CD8-positive, alpha-beta memory T cell (primary cell): ENCODE data around the gene GDF10. TPM values are rescaled to one million over a fixed set of nuclear protein-coding genes. Genes with fewer than 3 reads are reported as not detected.

ENCODE experiments used
- CTCF ChIA-PET: fragments of 350-600 bp; sonication (Branson Sonifier 250); formaldehyde crosslinking; loops from one replicate; lab custom pipeline; 2021; ENCODE audit warnings: antibody characterized with exemption; lab: Charles Lee
- POLR2A ChIA-PET: fragments of 350-600 bp; sonication (Branson Sonifier 250); formaldehyde crosslinking; loops from one replicate; lab custom pipeline; 2021; ENCODE audit warnings: antibody characterized with exemption; lab: Charles Lee
- DNase-seq, 5 donors: peaks; one replicate each; pipeline versions ENCODE4 v3.0.0 to v3.0.0-alpha.2; 2020 to 2022; ENCODE audit warnings: mixed read lengths in 1 of 5
- H3K27ac ChIP-seq: one replicate; pipeline ENCODE4 v1.7.0; 2013; ENCODE audit warnings: low read depth, mild to moderate bottlenecking, low read length, moderate library complexity
- H3K27me3 ChIP-seq: 2 replicates; pipeline ENCODE4 v1.7.0; 2013; ENCODE audit warnings: low read length, mild to moderate bottlenecking; ENCODE audit not compliant: insufficient read depth, poor library complexity, severe bottlenecking
- H3K36me3 ChIP-seq: 2 replicates; pipeline ENCODE4 v1.7.0; 2013; ENCODE audit warnings: mild to moderate bottlenecking, low read length, moderate library complexity; ENCODE audit not compliant: insufficient read depth
- H3K4me1 ChIP-seq: 2 replicates; pipeline ENCODE4 v1.7.0; 2013; ENCODE audit warnings: mild to moderate bottlenecking, low read length, moderate library complexity; ENCODE audit not compliant: insufficient read depth
- H3K4me3 ChIP-seq: 2 replicates; pipeline ENCODE4 v1.7.0; 2013; ENCODE audit warnings: mild to moderate bottlenecking, low read length
- H3K9me3 ChIP-seq: 2 replicates; pipeline ENCODE4 v1.7.0; 2013; ENCODE audit warnings: mild to moderate bottlenecking, low read length
- H3K27ac Mint-ChIP-seq, 8 donors: one replicate each; pipeline ENCODE4 v1.8.0; 2020 to 2021; ENCODE audit warnings: mixed read lengths in 8 of 8, mild to moderate bottlenecking in 6 of 8, inconsistent platforms in 3 of 8, moderate library complexity in 3 of 8
- H3K27me3 Mint-ChIP-seq, 2 donors: one replicate each; pipeline ENCODE4 v1.8.0; 2020 to 2021; ENCODE audit warnings: mixed read lengths in 2 of 2, mild to moderate bottlenecking in 1 of 2, moderate library complexity in 1 of 2
- H3K36me3 Mint-ChIP-seq, 3 donors: one replicate each; pipeline ENCODE4 v1.8.0; 2020 to 2021; ENCODE audit warnings: mixed read lengths in 3 of 3, inconsistent platforms in 1 of 3, mild to moderate bottlenecking in 1 of 3
- H3K4me1 Mint-ChIP-seq, 3 donors: one replicate each; pipeline ENCODE4 v1.8.0; 2020 to 2021; ENCODE audit warnings: mixed read lengths in 3 of 3, inconsistent platforms in 1 of 3, mild to moderate bottlenecking in 1 of 3
- H3K4me3 Mint-ChIP-seq, 7 donors: one replicate each; pipeline ENCODE4 v1.8.0; 2020 to 2021; ENCODE audit warnings: mixed read lengths in 7 of 7, mild to moderate bottlenecking in 6 of 7, moderate library complexity in 4 of 7, inconsistent platforms in 2 of 7
- H3K9me3 Mint-ChIP-seq, 5 donors: one replicate each; pipeline ENCODE4 v1.8.0; 2020 to 2022; ENCODE audit warnings: mixed read lengths in 5 of 5, mild to moderate bottlenecking in 3 of 5, moderate library complexity in 2 of 5, inconsistent platforms in 1 of 5
- polyA plus RNA-seq: library from polyadenylated mRNA; unstranded; fragments of 300-500 nt; fragmentation: Illumina TruSeq; gene quantifications from one replicate; pipeline ENCODE4 v1.2.3, GENCODE V29; 2021
- total RNA-seq, 2 experiments: library from RNA; stranded (reverse); gene quantifications; one replicate each; pipeline ENCODE4 v1.2.3, GENCODE V29; 2021

The GDF10 gene
- total and polyA plus RNA-seq, 3 experiments from 2014 or later, result 0.18 to 0.24 (median 0.21) TPM

DNA sequence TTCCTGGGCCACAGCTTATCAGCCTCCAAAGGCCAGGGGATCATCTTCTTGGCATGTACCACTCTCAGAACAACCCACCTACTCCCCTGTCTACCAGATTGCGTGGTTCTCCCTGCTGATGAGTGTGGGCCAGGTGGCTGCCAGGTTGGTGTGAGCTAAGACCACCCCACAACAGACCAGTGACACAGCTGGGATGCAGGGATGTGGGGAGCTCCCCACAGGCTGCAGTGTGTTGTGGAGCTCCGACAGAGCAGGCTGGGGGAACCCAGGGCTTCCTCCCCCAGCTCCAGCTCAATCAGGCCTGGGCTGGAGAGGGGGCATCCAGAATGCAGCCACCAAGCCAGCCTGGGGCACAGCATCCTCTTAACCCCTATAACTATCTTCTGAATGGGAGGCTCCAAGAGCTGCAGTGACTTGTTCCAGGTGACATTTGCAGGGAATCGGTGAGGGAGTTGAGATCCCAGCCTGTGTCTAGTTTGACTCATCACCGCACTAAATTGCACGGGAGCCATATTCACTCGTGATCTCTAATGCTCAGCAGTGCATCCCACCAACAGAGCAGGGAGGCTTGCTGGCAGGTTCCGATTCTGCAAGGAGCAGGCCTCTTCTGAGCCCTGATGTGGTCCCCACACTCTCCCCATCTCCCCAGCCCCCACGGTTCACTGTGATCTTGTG, 21.7 kb downstream of the GDF10 start:
- Mint-ChIP-seq H3K27me3 (peaks cover 0 to 8% of the 10 kb centered on the region in 2 donors), H3K9me3 (no peaks in the 10 kb centered on the region), H3K4me1 (no peaks in the 10 kb centered on the region), H3K27ac (no peak overlapping the region), H3K4me3 (no peak overlapping the region), H3K36me3 (no peaks in the 10 kb centered on the region)
- no peak overlapping the region for H3K27ac ChIP-seq
- no peaks in the 10 kb centered on the region for H3K36me3 ChIP-seq
- POLR2A ChIA-PET, result no interaction called here
- no peaks in the 10 kb centered on the region for H3K27me3 ChIP-seq
- no peaks in the 10 kb centered on the region for H3K4me1 ChIP-seq
- DNase-seq, result no peak
- no peak overlapping the region for H3K4me3 ChIP-seq
- CTCF ChIA-PET, result interaction anchor here (0.9 kb wide), 1 partner anchor 10 kb away, joined by 3 read pairs; no protein-coding TSS in a partner anchor
- H3K9me3 ChIP-seq, result no peaks in the 10 kb centered on the region

DNA sequence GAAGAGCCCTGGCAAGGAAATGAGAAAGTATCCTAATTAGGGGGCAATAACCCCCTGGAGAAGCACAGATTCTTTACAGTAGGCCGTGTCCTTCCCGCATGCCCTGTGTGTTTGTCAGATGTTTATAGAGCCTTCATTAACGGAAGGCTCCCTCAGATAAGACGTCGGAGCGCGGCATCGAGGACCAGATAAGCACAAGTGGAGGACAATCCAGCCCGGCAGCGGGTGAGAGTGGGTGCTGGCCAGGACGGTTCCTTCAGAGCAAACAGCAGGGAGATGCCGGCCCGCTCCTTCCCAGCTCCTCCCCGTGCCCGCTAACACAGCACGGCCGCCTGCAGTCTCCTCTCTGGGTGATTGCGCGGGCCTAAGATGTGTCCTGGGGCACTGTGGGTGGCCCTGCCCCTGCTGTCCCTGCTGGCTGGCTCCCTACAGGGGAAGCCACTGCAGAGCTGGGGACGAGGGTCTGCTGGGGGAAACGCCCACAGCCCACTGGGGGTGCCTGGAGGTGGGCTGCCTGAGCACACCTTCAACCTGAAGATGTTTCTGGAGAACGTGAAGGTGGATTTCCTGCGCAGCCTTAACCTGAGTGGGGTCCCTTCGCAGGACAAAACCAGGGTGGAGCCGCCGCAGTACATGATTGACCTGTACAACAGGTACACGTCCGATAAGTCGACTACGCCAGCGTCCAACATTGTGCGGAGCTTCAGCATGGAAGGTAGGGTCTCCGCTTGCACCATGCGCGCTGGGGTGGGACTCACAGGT, 22.5 kb downstream of the GDF10 start, which contains the start of gene GDF2:
TSS of gene GDF2 (plus strand) at position 155 of the 762 bp plus-strand sequence. CDS start at position 370, 215 bp downstream.
- Mint-ChIP-seq H3K27ac (no peak within 1 kb of the TSS), H3K4me1 (no peaks in the 10 kb centered on the region), H3K4me3 (no peak within 1 kb of the TSS), H3K9me3 (no peaks in the 10 kb centered on the region), H3K27me3 (peaks cover 0 to 8% of the 10 kb centered on the region in 2 donors), H3K36me3 (no peaks in the 10 kb centered on the region)
- H3K4me1 ChIP-seq, result no peaks in the 10 kb centered on the region
- CTCF ChIA-PET, result interaction anchor here (1.7 to 2.6 kb wide), 2 partner anchors 11 to 275 kb away, joined by 5 to 9 read pairs; no protein-coding TSS in a partner anchor
- H3K27me3 ChIP-seq, result no peaks in the 10 kb centered on the region
- no peaks in the 10 kb centered on the region for H3K9me3 ChIP-seq
- H3K4me3 ChIP-seq, result no peak within 1 kb of the TSS
- no peak for DNase-seq
- H3K27ac ChIP-seq, result no peak within 1 kb of the TSS
- H3K36me3 ChIP-seq, result no peaks in the 10 kb centered on the region
- POLR2A ChIA-PET, result no interaction called here

DNA sequence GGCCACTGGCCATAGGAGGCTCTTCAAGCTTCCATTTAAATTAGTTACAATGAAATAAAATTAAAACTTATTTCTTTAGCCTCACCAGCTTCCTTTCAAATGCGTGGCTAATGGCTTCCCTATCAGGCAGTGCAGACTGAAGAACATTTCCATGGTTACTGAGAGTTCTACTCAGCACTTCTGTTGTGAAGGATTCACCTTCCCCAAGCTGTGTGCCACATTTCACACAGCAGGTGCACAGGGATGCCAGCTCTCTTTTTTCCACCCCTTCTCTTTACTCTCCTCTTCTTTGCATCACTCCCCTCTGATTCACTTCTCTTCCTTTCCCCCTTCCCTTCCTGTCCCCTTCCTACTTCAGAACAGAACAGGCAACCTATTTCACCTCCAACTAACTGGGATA, 23.1 kb downstream of the GDF10 start:
- Mint-ChIP-seq H3K4me1 (no peaks in the 10 kb centered on the region), H3K4me3 (no peak overlapping the region), H3K36me3 (no peaks in the 10 kb centered on the region), H3K27me3 (peaks cover 0 to 8% of the 10 kb centered on the region in 2 donors), H3K27ac (no peak overlapping the region), H3K9me3 (peaks cover 0 to 3% (median 0%) of the 10 kb centered on the region in 5 donors)
- ChIA-PET POLR2A (no interaction called here), CTCF (interaction anchor here (1.7 to 2.6 kb wide), 2 partner anchors 11 to 276 kb away, joined by 5 to 9 read pairs; no protein-coding TSS in a partner anchor)
- Histone ChIP-seq H3K27ac (no peak overlapping the region), H3K36me3 (no peaks in the 10 kb centered on the region), H3K4me1 (no peaks in the 10 kb centered on the region), H3K4me3 (no peak overlapping the region), H3K27me3 (no peaks in the 10 kb centered on the region), H3K9me3 (no peaks in the 10 kb centered on the region)
- no peak for DNase-seq

DNA sequence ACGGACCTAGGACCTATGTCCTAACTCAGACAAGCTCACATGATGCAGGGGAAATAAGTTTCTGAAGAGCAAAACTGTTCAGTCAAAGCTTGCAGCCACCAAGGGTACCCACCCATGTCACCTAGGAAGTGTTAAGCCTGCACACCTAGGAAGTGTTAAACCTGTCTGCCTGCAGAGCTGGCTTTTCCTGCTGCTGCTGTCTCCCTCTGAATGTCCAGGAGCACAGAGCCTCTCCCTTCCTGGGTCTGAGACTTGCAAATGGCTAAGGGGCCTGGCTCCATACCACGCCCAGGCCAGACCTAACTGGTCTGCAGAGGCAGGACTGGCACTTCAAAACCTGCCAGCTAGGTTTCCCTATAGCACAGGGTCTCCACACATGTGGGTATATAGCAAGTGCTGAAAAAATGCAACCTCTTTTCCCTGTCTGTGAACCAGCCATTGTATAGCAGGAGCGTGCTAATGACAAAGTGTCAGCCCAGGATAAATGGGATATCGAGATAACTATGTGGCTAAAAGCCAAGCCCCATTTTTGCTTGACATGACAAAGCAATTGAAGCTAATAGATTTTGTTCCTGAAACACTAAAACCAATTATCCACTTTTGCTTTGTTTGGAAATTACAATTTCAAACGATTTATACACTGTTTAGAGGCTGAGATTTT, 23.8 kb downstream of the GDF10 start:
- Mint-ChIP-seq H3K4me1 (no peaks in the 10 kb centered on the region), H3K4me3 (no peak overlapping the region), H3K36me3 (no peaks in the 10 kb centered on the region), H3K27ac (no peak overlapping the region), H3K9me3 (peaks cover 0 to 3% (median 0%) of the 10 kb centered on the region in 5 donors), H3K27me3 (peaks cover 0 to 6% of the 10 kb centered on the region in 2 donors)
- H3K4me1 ChIP-seq, result no peaks in the 10 kb centered on the region
- H3K27me3 ChIP-seq, result no peaks in the 10 kb centered on the region
- H3K36me3 ChIP-seq, result no peaks in the 10 kb centered on the region
- H3K27ac ChIP-seq, result no peak overlapping the region
- CTCF ChIA-PET, result interaction anchor here (0.7 to 2.6 kb wide), 3 partner anchors 12 to 276 kb away, joined by 3 to 9 read pairs (median 5); no protein-coding TSS in a partner anchor
- no peak overlapping the region for H3K4me3 ChIP-seq
- H3K9me3 ChIP-seq, result no peaks in the 10 kb centered on the region
- DNase-seq, result no peak
- POLR2A ChIA-PET, result no interaction called here

DNA sequence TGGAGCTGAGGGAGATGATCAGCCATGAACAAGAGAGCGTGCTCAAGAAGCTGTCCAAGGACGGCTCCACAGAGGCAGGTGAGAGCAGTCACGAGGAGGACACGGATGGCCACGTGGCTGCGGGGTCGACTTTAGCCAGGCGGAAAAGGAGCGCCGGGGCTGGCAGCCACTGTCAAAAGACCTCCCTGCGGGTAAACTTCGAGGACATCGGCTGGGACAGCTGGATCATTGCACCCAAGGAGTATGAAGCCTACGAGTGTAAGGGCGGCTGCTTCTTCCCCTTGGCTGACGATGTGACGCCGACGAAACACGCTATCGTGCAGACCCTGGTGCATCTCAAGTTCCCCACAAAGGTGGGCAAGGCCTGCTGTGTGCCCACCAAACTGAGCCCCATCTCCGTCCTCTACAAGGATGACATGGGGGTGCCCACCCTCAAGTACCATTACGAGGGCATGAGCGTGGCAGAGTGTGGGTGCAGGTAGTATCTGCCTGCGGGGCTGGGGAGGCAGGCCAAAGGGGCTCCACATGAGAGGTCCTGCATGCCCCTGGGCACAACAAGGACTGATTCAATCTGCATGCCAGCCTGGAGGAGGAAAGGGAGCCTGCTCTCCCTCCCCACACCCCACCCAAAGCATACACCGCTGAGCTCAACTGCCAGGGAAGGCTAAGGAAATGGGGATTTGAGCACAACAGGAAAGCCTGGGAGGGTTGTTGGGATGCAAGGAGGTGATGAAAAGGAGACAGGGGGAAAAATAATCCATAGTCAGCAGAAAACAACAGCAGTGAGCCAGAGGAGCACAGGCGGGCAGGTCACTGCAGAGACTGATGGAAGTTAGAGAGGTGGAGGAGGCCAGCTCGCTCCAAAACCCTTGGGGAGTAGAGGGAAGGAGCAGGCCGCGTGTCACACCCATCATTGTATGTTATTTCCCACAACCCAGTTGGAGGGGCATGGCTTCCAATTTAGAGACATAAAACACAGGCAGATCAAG, 25.6 kb downstream of the GDF10 start:
- CTCF ChIA-PET, result interaction anchor here (1.0 kb wide), 1 partner anchor 301 kb away, joined by 3 read pairs; no protein-coding TSS in a partner anchor
- POLR2A ChIA-PET, result no interaction called here

DNA sequence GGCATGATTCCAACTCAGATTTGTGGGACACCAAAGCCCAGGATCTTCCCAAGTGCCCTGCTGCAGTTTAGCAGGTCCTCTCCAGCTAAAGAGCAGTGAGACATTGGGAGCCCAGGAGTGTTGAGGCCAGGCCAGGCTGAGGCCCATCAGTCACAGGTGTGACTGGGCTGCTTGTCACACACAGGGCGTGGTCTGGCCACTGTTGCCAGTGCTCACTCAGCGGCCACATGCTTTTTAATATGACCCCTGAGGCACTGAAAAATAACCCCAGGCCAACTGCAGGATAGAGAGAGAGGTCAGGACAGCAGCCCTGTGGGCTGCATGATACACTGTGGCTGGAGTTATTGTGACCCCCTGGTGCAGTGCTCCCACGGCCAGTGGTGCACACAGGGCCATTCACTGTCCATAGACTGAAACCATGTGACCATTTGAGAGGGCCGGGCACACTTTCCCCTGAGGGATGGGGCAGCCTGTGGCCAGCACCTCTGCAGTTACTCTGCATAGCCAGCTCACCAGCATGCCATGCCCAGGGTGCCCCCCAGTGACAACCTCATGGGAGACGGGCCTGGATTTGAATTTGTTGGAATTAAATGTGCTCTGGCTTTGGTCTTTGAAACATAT, 26.4 kb downstream of the GDF10 start:
- Mint-ChIP-seq H3K9me3 (peaks cover 0 to 3% (median 0%) of the 10 kb centered on the region in 5 donors), H3K27me3 (peaks cover 0 to 3% of the 10 kb centered on the region in 2 donors), H3K27ac (no peak overlapping the region), H3K4me3 (no peak overlapping the region), H3K36me3 (no peaks in the 10 kb centered on the region), H3K4me1 (no peaks in the 10 kb centered on the region)
- H3K9me3 ChIP-seq, result no peaks in the 10 kb centered on the region
- no peak overlapping the region for H3K4me3 ChIP-seq
- H3K36me3 ChIP-seq, result no peaks in the 10 kb centered on the region
- no peak for DNase-seq
- no peak overlapping the region for H3K27ac ChIP-seq
- ChIA-PET POLR2A (no interaction called here), CTCF (interaction anchor here (1.0 kb wide), 1 partner anchor 302 kb away, joined by 3 read pairs; no protein-coding TSS in a partner anchor)
- H3K4me1 ChIP-seq, result no peaks in the 10 kb centered on the region
- no peaks in the 10 kb centered on the region for H3K27me3 ChIP-seq

More for the DNA sequence above, 25.6 kb downstream of the GDF10 start:
- no peak for DNase-seq
- H3K36me3 Mint-ChIP-seq, result no peaks in the 10 kb centered on the region
- H3K36me3 ChIP-seq, result no peaks in the 10 kb centered on the region
- H3K27ac ChIP-seq, result no peak overlapping the region
- H3K27ac Mint-ChIP-seq, result no peak overlapping the region
- H3K27me3 ChIP-seq, result no peaks in the 10 kb centered on the region
- H3K4me1 Mint-ChIP-seq, result no peaks in the 10 kb centered on the region
- H3K9me3 ChIP-seq, result no peaks in the 10 kb centered on the region
- no peak overlapping the region for H3K4me3 ChIP-seq
- peaks cover 0 to 3% (median 0%) of the 10 kb centered on the region in 5 donors for H3K9me3 Mint-ChIP-seq
- H3K4me1 ChIP-seq, result no peaks in the 10 kb centered on the region
- H3K27me3 Mint-ChIP-seq, result peaks cover 0 to 3% of the 10 kb centered on the region in 2 donors
- H3K4me3 Mint-ChIP-seq, result no peak overlapping the region

DNA sequence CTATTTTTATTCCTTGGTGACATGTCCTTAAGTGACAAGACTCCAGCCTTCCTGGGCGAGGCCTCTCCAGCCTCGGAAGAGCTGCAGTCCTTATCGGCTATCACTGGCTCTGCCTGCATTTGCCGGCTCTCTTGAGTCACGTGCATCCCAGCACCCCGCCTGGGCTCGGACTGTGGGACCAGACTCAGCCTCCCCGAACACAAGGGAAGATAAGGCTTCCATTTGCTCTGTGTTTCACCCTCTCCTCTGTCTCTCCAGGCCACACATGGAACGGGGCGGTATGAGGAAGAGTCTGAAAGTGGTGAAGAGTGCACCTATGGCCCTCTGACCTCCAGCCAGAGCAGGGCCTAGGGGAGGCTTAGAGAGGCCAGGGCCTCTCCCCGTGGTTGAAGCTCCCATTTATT, 26.9 kb downstream of the GDF10 start:
- no peaks in the 10 kb centered on the region for H3K36me3 Mint-ChIP-seq
- H3K4me3 Mint-ChIP-seq, result no peak overlapping the region
- no peaks in the 10 kb centered on the region for H3K4me1 ChIP-seq
- no peak for DNase-seq
- H3K4me1 Mint-ChIP-seq, result no peaks in the 10 kb centered on the region
- peak overlapping the region; percentile 7 for H3K27ac ChIP-seq
- H3K27ac Mint-ChIP-seq, result no peak overlapping the region
- H3K9me3 ChIP-seq, result no peaks in the 10 kb centered on the region
- peaks cover 0 to 3% of the 10 kb centered on the region in 2 donors for H3K27me3 Mint-ChIP-seq
- POLR2A ChIA-PET, result no interaction called here
- CTCF ChIA-PET, result no interaction called here
- H3K4me3 ChIP-seq, result no peak overlapping the region
- H3K9me3 Mint-ChIP-seq, result peaks cover 0 to 3% (median 0%) of the 10 kb centered on the region in 5 donors
- H3K36me3 ChIP-seq, result no peaks in the 10 kb centered on the region
- H3K27me3 ChIP-seq, result no peaks in the 10 kb centered on the region
